Uterus (tissue), 2 donors: ENCODE measurements around the gene RBFOX1.

Source experiments
- CTCF ChIP-seq, 4 experiments: fragments of 200-600 bp in 2 of 4; fragments of 450-650 bp in 2 of 4; sonication (generic) in 2 of 4; IDR thresholded peaks; one replicate each; pipeline ENCODE4 v1.5.1; 2016 to 2019; ENCODE audit warnings: antibody characterized with exemption in 4 of 4, mild to moderate bottlenecking in 2 of 4, moderate library complexity in 1 of 4
- POLR2A ChIP-seq, 2 donors: fragments of 450-650 bp; IDR thresholded peaks; one replicate each; pipeline ENCODE4 v1.6.1; 2016; ENCODE audit warnings: antibody characterized with exemption in 2 of 2, mild to moderate bottlenecking in 1 of 2, moderate library complexity in 1 of 2

- TF ChIP-seq CTCF (IDR thresholded peaks at IDR 0.05) = no peak
- no peak for TF ChIP-seq POLR2A (IDR thresholded peaks at IDR 0.05)
Observed at GRCh38 chr16:7517496-7517895, 184.9 kb downstream of the RBFOX1 start.
